Mesodermal cell (in vitro differentiated cells): ENCODE data around the gene LHPP.

Experiments
- H3K27ac ChIP-seq: 2 replicates; pipeline ENCODE4 v1.7.0; 2013; ENCODE audit warnings: mild to moderate bottlenecking, low read depth, low read length, moderate library complexity; ENCODE audit not compliant: severe bottlenecking
- H3K36me3 ChIP-seq: 2 replicates; pipeline ENCODE4 v1.7.1; 2013; ENCODE audit warnings: mild to moderate bottlenecking, low read length, moderate library complexity; ENCODE audit not compliant: control insufficient read depth, insufficient read depth
- H3K4me1 ChIP-seq: one replicate; pipeline ENCODE4 v1.7.1; 2013; ENCODE audit warnings: mild to moderate bottlenecking, low read length; ENCODE audit not compliant: insufficient read depth, control insufficient read depth, poor library complexity, severe bottlenecking
- H3K4me3 ChIP-seq: 2 replicates; pipeline ENCODE4 v1.7.0; 2013; ENCODE audit warnings: low read length, control low read depth, mild to moderate bottlenecking; ENCODE audit not compliant: insufficient read depth, poor library complexity, severe bottlenecking; ENCODE audit errors: extremely low read depth
- H3K9me3 ChIP-seq: 2 replicates; pipeline ENCODE4 v1.7.1; 2013; ENCODE audit warnings: mild to moderate bottlenecking, low read length, moderate library complexity; ENCODE audit not compliant: control insufficient read depth
- WGBS, 2 experiments: methylation state at CpG; one replicate each; pipeline ENCODE4 v1.1.5; 2013; ENCODE audit warnings: missing lambda C conversion rate in 2 of 2; ENCODE audit not compliant: insufficient coverage in 2 of 2; 5-methylcytosine and 5-hydroxymethylcytosine counted together

Gene LHPP

GRCh38 chr10:124512040-124512428 is 50.4 kb downstream of the LHPP start:
- H3K4me1 ChIP-seq, result no peaks in the 10 kb centered on the region
- H3K9me3 ChIP-seq, result no peaks in the 10 kb centered on the region
- H3K4me3 ChIP-seq, result no peak overlapping the region
- no peak overlapping the region for H3K27ac ChIP-seq
- WGBS, 2 experiments, result 98 to 99% methylated on average over 5 to 7 of the region's 8 CpGs
- H3K36me3 ChIP-seq, result no peaks in the 10 kb centered on the region

- Histone ChIP-seq H3K4me3 (no peak overlapping the region), H3K4me1 (no peaks in the 10 kb centered on the region), H3K9me3 (no peaks in the 10 kb centered on the region), H3K36me3 (no peaks in the 10 kb centered on the region), H3K27ac (no peak overlapping the region)
- WGBS, 2 experiments, result 91 to 100% methylated on average over 5 of the region's 8 CpGs
Observed at GRCh38 chr10:124512600-124512999, 51.0 kb downstream of the LHPP start.

- no peak overlapping the region for H3K4me3 ChIP-seq
- H3K4me1 ChIP-seq, result no peaks in the 10 kb centered on the region
- WGBS, 2 experiments, result 86 to 88% methylated on average over 11 to 12 of the region's 13 CpGs
- H3K36me3 ChIP-seq, result no peaks in the 10 kb centered on the region
- H3K9me3 ChIP-seq, result no peaks in the 10 kb centered on the region
- no peak overlapping the region for H3K27ac ChIP-seq
Observed at GRCh38 chr10:124515244-124515970, 53.8 kb downstream of the LHPP start.

GRCh38 chr10:124516181-124516580 is 54.6 kb downstream of the LHPP start:
- no peak overlapping the region for H3K27ac ChIP-seq
- H3K9me3 ChIP-seq, result no peaks in the 10 kb centered on the region
- H3K4me3 ChIP-seq, result no peak overlapping the region
- no peaks in the 10 kb centered on the region for H3K36me3 ChIP-seq
- H3K4me1 ChIP-seq, result no peaks in the 10 kb centered on the region
- 87 to 98% methylated on average over 4 to 7 of the region's 9 CpGs for WGBS, 2 experiments

GRCh38 chr10:124516746-124517397 is 55.2 kb downstream of the LHPP start:
- Histone ChIP-seq H3K4me3 (no peak overlapping the region), H3K36me3 (no peaks in the 10 kb centered on the region), H3K9me3 (no peaks in the 10 kb centered on the region), H3K4me1 (no peaks in the 10 kb centered on the region), H3K27ac (no peak overlapping the region)
- 92 to 95% methylated on average over 16 to 19 of the region's 21 CpGs for WGBS, 2 experiments

- WGBS, 2 experiments, result 87 to 100% methylated on average over 5 of the region's 6 CpGs
- H3K27ac ChIP-seq, result no peak overlapping the region
- H3K9me3 ChIP-seq, result no peaks in the 10 kb centered on the region
- H3K4me3 ChIP-seq, result no peak overlapping the region
- no peaks in the 10 kb centered on the region for H3K4me1 ChIP-seq
- H3K36me3 ChIP-seq, result no peaks in the 10 kb centered on the region
Observed at GRCh38 chr10:124517461-124517860, 55.8 kb downstream of the LHPP start.

- H3K4me1 ChIP-seq, result no peaks in the 10 kb centered on the region
- WGBS, 2 experiments, result 77 to 93% methylated on average over 4 to 6 of the region's 9 CpGs
- no peak overlapping the region for H3K27ac ChIP-seq
- H3K4me3 ChIP-seq, result no peak overlapping the region
- no peaks in the 10 kb centered on the region for H3K36me3 ChIP-seq
- H3K9me3 ChIP-seq, result no peaks in the 10 kb centered on the region
Observed at GRCh38 chr10:124517931-124518330, 56.3 kb downstream of the LHPP start.

GRCh38 chr10:124518366-124518765 is 56.7 kb downstream of the LHPP start:
- Histone ChIP-seq H3K4me3 (no peak overlapping the region), H3K9me3 (no peaks in the 10 kb centered on the region), H3K27ac (no peak overlapping the region), H3K36me3 (no peaks in the 10 kb centered on the region), H3K4me1 (no peaks in the 10 kb centered on the region)
- 90 to 92% methylated on average over 9 to 15 of the region's 15 CpGs for WGBS, 2 experiments

GRCh38 chr10:124520558-124521428 is 59.2 kb downstream of the LHPP start:
- Histone ChIP-seq H3K4me1 (no peaks in the 10 kb centered on the region), H3K36me3 (no peaks in the 10 kb centered on the region), H3K9me3 (no peaks in the 10 kb centered on the region), H3K4me3 (no peak overlapping the region), H3K27ac (no peak overlapping the region)
- 85 to 88% methylated on average over 8 to 19 of the region's 20 CpGs for WGBS, 2 experiments

GRCh38 chr10:124521429-124521871 is 59.8 kb downstream of the LHPP start:
- H3K36me3 ChIP-seq, result no peaks in the 10 kb centered on the region
- H3K9me3 ChIP-seq, result no peaks in the 10 kb centered on the region
- H3K4me1 ChIP-seq, result no peaks in the 10 kb centered on the region
- H3K4me3 ChIP-seq, result no peak overlapping the region
- H3K27ac ChIP-seq, result no peak overlapping the region
- WGBS, 2 experiments, result 86 to 92% methylated on average over 5 to 7 of the region's 13 CpGs
